HL-60 (cell line): ENCODE results near the gene ANKDD1B.

Experiments used
- GABPA ChIP-seq: IDR thresholded peaks from 2 replicates; pipeline ENCODE4 v1.6.1; 2012; ENCODE audit warnings: low read depth
- POLR2AphosphoS5 ChIP-seq: IDR thresholded peaks from 2 replicates; pipeline ENCODE4 v1.6.1; 2012; ENCODE audit warnings: low read depth
- TF ChIP-seq, protein P1 (sequence below): IDR thresholded peaks from one replicate; pipeline ENCODE4 v1.5.1; 2011; ENCODE audit warnings: low read length, control low read depth, inconsistent platforms; ENCODE audit not compliant: insufficient read depth
- TF ChIP-seq, protein P2 (sequence below): IDR thresholded peaks from 2 replicates; pipeline ENCODE4 v1.6.1; 2012; ENCODE audit warnings: low read depth; ENCODE audit not compliant: insufficient replicate concordance

DNA sequence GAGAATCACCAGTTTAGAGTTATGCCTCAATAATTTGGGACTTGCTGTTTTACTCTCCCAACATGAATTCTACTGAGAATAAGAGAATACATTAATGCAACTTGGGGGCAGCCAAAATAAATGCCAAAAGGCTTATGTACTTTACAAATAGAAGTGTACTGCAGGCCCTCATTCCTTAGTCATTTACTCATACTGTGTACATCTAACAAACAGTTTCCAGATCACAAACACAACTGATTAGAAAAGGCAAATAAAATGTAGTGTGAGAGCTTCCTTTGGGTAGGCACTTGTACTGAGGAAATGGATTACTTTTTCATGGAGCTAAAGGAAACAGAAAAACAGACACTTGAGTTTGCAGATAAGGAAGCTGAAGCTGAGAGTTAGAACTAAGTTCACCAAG lies 12.6 kb downstream of the ANKDD1B start:
- TF ChIP-seq, protein P1, sequence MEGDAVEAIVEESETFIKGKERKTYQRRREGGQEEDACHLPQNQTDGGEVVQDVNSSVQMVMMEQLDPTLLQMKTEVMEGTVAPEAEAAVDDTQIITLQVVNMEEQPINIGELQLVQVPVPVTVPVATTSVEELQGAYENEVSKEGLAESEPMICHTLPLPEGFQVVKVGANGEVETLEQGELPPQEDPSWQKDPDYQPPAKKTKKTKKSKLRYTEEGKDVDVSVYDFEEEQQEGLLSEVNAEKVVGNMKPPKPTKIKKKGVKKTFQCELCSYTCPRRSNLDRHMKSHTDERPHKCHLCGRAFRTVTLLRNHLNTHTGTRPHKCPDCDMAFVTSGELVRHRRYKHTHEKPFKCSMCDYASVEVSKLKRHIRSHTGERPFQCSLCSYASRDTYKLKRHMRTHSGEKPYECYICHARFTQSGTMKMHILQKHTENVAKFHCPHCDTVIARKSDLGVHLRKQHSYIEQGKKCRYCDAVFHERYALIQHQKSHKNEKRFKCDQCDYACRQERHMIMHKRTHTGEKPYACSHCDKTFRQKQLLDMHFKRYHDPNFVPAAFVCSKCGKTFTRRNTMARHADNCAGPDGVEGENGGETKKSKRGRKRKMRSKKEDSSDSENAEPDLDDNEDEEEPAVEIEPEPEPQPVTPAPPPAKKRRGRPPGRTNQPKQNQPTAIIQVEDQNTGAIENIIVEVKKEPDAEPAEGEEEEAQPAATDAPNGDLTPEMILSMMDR: no peak
- TF ChIP-seq POLR2AphosphoS5: no peak
- TF ChIP-seq, protein P2, sequence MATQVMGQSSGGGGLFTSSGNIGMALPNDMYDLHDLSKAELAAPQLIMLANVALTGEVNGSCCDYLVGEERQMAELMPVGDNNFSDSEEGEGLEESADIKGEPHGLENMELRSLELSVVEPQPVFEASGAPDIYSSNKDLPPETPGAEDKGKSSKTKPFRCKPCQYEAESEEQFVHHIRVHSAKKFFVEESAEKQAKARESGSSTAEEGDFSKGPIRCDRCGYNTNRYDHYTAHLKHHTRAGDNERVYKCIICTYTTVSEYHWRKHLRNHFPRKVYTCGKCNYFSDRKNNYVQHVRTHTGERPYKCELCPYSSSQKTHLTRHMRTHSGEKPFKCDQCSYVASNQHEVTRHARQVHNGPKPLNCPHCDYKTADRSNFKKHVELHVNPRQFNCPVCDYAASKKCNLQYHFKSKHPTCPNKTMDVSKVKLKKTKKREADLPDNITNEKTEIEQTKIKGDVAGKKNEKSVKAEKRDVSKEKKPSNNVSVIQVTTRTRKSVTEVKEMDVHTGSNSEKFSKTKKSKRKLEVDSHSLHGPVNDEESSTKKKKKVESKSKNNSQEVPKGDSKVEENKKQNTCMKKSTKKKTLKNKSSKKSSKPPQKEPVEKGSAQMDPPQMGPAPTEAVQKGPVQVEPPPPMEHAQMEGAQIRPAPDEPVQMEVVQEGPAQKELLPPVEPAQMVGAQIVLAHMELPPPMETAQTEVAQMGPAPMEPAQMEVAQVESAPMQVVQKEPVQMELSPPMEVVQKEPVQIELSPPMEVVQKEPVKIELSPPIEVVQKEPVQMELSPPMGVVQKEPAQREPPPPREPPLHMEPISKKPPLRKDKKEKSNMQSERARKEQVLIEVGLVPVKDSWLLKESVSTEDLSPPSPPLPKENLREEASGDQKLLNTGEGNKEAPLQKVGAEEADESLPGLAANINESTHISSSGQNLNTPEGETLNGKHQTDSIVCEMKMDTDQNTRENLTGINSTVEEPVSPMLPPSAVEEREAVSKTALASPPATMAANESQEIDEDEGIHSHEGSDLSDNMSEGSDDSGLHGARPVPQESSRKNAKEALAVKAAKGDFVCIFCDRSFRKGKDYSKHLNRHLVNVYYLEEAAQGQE: no peak
- no peak for TF ChIP-seq GABPA
